HL-60 (cell line): ENCODE data around the gene CNST.

ENCODE experiments used
- DNase-seq, 2 experiments: peaks; one replicate each; pipeline ENCODE4 v3.0.0-alpha.2; 2010 to 2020; ENCODE audit warnings: low read depth in 1 of 2, low spot score in 1 of 2
- H3K27ac ChIP-seq: fragments of 250-450 bp; sonication (Bioruptor Pico); replicated peaks from 2 replicates; pipeline ENCODE4 v1.5.1; 2020; ENCODE audit warnings: mild to moderate bottlenecking, moderate library complexity
- H3K27me3 ChIP-seq: fragments of 250-450 bp; sonication (Bioruptor Pico); 2 replicates; pipeline ENCODE4 v1.5.1; 2021; ENCODE audit warnings: mild to moderate bottlenecking, moderate library complexity; ENCODE audit not compliant: insufficient read depth, poor library complexity, severe bottlenecking
- H3K4me3 ChIP-seq: replicated peaks from 2 replicates; pipeline ENCODE4 v1.5.1; 2011; ENCODE audit warnings: mild to moderate bottlenecking, control low read depth, low read length; ENCODE audit not compliant: insufficient read depth
- GABPA ChIP-seq: IDR thresholded peaks from 2 replicates; pipeline ENCODE4 v1.6.1; 2012; ENCODE audit warnings: low read depth
- POLR2AphosphoS5 ChIP-seq: IDR thresholded peaks from 2 replicates; pipeline ENCODE4 v1.6.1; 2012; ENCODE audit warnings: low read depth
- SPI1 ChIP-seq: IDR thresholded peaks from 2 replicates; pipeline ENCODE4 v1.6.1; 2012; ENCODE audit warnings: low read depth, mild to moderate bottlenecking, borderline replicate concordance
- TF ChIP-seq, protein P1 (sequence below): IDR thresholded peaks from one replicate; pipeline ENCODE4 v1.5.1; 2011; ENCODE audit warnings: low read length, control low read depth, inconsistent platforms; ENCODE audit not compliant: insufficient read depth
- TF ChIP-seq, protein P2 (sequence below): IDR thresholded peaks from 2 replicates; pipeline ENCODE4 v1.6.1; 2012; ENCODE audit warnings: low read depth; ENCODE audit not compliant: insufficient replicate concordance

Gene CNST

DNA sequence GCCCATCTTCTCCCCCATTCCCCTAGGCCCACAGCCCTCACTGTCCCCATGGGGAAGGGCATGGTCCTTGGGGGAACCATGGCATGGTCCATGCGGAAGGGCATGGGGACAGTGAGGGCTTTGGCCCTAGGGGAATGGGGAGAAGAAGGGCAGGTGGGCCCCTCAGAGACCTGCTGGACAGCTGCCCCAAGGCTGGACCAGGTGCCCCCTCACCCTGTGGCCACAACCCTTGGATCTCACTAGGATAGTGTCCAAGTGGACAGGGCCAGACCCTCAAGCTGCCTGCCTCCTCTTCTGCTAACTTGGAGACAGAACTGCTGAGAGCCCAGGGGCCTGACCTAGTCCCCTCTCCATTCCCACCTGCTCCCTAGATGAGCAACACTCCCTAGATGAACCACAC, 46.7 kb upstream of the CNST start:
- no peak for DNase-seq
- no peak overlapping the region for H3K27ac ChIP-seq
- no peak overlapping the region for H3K4me3 ChIP-seq
- H3K27me3 ChIP-seq: no peaks in the 10 kb centered on the region
- TF ChIP-seq, protein P1, sequence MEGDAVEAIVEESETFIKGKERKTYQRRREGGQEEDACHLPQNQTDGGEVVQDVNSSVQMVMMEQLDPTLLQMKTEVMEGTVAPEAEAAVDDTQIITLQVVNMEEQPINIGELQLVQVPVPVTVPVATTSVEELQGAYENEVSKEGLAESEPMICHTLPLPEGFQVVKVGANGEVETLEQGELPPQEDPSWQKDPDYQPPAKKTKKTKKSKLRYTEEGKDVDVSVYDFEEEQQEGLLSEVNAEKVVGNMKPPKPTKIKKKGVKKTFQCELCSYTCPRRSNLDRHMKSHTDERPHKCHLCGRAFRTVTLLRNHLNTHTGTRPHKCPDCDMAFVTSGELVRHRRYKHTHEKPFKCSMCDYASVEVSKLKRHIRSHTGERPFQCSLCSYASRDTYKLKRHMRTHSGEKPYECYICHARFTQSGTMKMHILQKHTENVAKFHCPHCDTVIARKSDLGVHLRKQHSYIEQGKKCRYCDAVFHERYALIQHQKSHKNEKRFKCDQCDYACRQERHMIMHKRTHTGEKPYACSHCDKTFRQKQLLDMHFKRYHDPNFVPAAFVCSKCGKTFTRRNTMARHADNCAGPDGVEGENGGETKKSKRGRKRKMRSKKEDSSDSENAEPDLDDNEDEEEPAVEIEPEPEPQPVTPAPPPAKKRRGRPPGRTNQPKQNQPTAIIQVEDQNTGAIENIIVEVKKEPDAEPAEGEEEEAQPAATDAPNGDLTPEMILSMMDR: no peak
- TF ChIP-seq POLR2AphosphoS5: no peak

DNA sequence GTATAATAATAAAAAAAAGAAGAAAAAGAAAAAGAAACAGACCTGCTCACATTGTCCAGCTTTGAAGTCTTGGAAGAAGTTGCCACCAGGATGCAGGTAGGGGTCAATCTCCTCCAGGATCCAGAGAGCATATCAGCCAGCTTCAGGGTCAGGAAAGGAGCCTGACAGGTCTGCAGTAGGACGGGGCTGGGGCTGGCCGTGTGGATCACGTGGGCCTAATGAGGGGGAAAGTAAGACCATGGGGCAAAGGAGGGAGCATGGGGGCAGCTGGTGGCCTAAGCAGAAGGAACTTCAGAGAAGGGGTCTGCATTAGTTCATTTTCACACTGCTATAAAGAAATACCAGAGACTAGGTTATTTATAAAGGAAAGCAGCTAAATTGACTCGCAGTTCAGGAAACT, 39.9 kb upstream of the CNST start:
- no peak overlapping the region for H3K4me3 ChIP-seq
- no peak for DNase-seq
- no peak overlapping the region for H3K27ac ChIP-seq
- TF ChIP-seq, protein P2, sequence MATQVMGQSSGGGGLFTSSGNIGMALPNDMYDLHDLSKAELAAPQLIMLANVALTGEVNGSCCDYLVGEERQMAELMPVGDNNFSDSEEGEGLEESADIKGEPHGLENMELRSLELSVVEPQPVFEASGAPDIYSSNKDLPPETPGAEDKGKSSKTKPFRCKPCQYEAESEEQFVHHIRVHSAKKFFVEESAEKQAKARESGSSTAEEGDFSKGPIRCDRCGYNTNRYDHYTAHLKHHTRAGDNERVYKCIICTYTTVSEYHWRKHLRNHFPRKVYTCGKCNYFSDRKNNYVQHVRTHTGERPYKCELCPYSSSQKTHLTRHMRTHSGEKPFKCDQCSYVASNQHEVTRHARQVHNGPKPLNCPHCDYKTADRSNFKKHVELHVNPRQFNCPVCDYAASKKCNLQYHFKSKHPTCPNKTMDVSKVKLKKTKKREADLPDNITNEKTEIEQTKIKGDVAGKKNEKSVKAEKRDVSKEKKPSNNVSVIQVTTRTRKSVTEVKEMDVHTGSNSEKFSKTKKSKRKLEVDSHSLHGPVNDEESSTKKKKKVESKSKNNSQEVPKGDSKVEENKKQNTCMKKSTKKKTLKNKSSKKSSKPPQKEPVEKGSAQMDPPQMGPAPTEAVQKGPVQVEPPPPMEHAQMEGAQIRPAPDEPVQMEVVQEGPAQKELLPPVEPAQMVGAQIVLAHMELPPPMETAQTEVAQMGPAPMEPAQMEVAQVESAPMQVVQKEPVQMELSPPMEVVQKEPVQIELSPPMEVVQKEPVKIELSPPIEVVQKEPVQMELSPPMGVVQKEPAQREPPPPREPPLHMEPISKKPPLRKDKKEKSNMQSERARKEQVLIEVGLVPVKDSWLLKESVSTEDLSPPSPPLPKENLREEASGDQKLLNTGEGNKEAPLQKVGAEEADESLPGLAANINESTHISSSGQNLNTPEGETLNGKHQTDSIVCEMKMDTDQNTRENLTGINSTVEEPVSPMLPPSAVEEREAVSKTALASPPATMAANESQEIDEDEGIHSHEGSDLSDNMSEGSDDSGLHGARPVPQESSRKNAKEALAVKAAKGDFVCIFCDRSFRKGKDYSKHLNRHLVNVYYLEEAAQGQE: no peak
- TF ChIP-seq SPI1 (no peak), GABPA (no peak), POLR2AphosphoS5 (no peak)
- TF ChIP-seq, protein P1: no peak
- no peaks in the 10 kb centered on the region for H3K27me3 ChIP-seq

DNA sequence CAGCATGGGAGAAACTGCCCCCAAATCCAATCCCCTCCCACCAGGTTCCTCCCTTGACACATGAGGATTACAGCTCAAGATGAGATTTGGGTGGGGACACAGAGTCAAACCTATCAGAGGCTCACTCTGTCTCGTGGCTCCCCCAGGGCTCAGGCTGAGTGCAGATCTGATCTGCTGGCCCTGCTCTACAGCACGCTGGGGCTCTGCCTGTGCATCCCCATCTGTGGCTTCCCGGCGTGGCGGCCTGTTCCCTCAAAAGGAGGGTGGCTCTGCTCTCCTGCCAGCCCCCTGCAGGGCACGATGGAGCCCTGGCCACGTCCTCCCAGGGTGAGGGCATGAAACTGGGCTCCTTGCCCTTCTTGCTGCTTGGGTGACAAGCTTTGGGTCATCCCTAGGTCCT, 39.3 kb upstream of the CNST start:
- no peak for DNase-seq
- H3K27me3 ChIP-seq: no peaks in the 10 kb centered on the region
- H3K27ac ChIP-seq: peak overlapping the region; percentile 62
- no peak overlapping the region for H3K4me3 ChIP-seq
- TF ChIP-seq POLR2AphosphoS5 (no peak), SPI1 (no peak), GABPA (no peak)
- TF ChIP-seq, protein P2: no peak
- TF ChIP-seq, protein P1: no peak

DNA sequence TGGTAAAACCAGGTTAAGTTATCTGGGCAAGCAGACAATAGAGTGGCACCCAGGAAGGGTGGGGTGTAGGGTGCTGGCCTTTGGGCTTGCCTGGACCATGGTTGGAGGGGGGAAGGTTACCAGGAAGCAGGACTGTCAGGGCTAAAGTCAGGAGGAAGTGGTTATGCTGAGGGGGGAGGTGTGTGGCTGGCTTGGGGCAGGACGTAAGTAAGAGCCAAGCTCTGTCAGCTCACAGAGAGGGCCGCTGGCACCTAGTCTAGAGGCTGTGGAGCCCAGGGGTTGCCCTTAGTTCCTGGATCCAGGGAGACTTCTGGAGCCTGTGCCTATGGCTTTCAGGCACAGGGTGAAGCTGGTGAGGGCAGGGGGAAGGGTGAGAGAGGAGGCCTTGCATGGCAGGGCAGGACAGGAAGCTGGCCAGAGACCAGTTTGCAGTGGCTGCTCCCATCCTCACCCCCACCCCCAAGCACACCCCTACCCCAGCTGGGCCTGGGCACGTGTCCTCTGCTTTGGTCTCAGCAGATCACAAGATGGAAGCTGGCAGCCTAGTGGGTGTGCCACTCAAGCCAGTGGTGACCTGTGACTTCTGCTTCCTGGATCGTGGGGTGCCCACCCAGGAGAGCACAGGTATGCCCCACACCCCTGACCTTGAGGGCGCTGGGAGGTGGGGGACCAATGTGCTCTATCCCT, 38.7 kb upstream of the CNST start:
- Histone ChIP-seq H3K27me3 (no peaks in the 10 kb centered on the region), H3K27ac (peak overlapping the region; percentile 62), H3K4me3 (no peak overlapping the region)
- DNase-seq: peak; percentile 41 to 79
- TF ChIP-seq GABPA: no peak; the same call in 1 of the 2 replicates
- TF ChIP-seq, protein P2: no peak
- TF ChIP-seq SPI1: peak; percentile 70; the same call in 1 of the 2 replicates
- 0 out of 2 replicates have a peak, but pooled peaks have one; percentile 17 for TF ChIP-seq POLR2AphosphoS5
- TF ChIP-seq, protein P1: no peak
